GM20000 (cell line): ENCODE data around the gene TOMM7.
"Not testable (repeated sequence)": the region's sequence is repeated elsewhere in the genome, so short reads cannot be mapped to it uniquely, and the experiment has no call there.

Source experiments
- DNase-seq: peaks from one replicate; pipeline ENCODE4 v3.0.0; 2012; ENCODE audit warnings: low spot score
- TF ChIP-seq, protein P1 (sequence below): IDR thresholded peaks from 2 replicates; pipeline ENCODE4 v1.5.1; 2012; ENCODE audit warnings: mild to moderate bottlenecking, control low read depth; ENCODE audit errors: extremely low read depth, missing control alignments

The TOMM7 gene

DNA sequence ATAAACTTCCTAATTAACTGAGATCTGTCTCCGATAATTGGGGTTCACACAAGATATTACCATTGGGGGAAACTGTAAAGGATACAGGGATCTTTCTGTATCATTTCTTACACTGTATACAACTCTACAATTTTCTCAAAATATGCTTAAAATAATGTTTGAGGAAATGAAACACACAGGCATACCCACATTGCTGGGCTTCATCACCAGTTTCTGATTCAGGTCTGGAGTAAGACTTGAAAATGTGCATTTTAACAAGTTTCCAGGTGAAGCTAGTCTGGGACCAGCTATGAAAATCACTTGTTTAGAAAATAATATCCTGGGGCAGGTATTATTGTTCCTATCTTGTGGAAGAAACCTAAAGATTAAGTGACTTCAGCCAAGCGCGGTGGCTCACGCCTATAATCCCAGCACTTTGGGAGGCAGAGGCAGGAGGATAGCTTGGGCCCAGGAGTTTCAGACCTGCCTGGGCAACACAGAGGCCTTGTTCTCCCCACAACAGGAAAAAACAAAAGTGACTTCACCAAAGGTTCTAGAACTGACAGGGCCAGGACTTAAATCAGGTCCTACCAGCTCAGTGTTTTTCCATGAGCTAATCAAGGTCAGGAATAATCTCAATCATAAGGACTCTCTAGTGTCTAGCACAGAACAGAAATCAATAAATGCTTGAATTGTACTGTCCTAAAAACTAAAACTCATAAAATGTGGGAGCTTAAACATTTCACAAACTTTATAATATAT, 12.6 kb downstream of the TOMM7 start:
- TF ChIP-seq, protein P1, sequence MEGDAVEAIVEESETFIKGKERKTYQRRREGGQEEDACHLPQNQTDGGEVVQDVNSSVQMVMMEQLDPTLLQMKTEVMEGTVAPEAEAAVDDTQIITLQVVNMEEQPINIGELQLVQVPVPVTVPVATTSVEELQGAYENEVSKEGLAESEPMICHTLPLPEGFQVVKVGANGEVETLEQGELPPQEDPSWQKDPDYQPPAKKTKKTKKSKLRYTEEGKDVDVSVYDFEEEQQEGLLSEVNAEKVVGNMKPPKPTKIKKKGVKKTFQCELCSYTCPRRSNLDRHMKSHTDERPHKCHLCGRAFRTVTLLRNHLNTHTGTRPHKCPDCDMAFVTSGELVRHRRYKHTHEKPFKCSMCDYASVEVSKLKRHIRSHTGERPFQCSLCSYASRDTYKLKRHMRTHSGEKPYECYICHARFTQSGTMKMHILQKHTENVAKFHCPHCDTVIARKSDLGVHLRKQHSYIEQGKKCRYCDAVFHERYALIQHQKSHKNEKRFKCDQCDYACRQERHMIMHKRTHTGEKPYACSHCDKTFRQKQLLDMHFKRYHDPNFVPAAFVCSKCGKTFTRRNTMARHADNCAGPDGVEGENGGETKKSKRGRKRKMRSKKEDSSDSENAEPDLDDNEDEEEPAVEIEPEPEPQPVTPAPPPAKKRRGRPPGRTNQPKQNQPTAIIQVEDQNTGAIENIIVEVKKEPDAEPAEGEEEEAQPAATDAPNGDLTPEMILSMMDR: no peak
- no peak for DNase-seq

DNA sequence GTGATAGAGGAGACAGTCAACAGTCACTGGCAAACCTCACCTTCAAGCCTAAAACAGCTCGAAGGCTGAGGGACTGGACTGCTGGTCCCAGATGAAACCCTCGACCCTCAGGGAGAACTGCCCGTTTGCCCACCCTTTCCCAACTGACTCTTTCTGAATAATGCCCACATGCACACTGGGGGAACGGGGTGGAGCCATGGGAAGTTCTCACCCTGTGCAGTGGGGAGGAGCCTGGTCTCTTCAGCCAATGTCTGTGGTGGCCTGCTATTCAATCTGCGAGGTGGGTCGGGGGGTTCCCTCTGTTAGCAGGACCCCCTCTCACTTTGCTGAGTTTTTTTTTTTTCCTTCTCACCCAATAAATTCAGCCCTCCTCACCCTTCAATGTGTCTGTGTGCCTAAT, 14.5 kb downstream of the TOMM7 start:
- TF ChIP-seq, protein P1: no peak
- DNase-seq: no peak

GRCh38 chr7:22806752-22807151, 15.9 kb downstream of the TOMM7 start:
- no peak for DNase-seq
- TF ChIP-seq, protein P1: no peak

DNA sequence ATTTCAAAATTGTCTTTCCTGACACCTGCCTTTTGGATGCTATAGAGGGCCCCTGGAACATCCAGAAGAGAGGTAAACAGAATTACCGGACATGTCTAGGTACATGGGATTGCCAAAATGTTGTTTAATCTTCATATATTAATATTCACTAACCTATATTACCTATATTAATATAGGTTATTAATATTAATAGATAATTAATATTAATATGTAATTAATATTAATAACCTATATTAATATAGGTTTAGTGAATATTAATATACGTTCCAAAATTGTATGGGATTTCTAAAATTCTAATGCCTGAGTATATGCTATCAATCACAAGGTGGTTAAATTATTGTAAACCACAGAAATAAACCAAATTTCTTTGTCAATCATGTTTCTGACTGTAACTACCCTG, 17.4 kb downstream of the TOMM7 start:
- no peak for DNase-seq
- TF ChIP-seq, protein P1: no peak

DNA sequence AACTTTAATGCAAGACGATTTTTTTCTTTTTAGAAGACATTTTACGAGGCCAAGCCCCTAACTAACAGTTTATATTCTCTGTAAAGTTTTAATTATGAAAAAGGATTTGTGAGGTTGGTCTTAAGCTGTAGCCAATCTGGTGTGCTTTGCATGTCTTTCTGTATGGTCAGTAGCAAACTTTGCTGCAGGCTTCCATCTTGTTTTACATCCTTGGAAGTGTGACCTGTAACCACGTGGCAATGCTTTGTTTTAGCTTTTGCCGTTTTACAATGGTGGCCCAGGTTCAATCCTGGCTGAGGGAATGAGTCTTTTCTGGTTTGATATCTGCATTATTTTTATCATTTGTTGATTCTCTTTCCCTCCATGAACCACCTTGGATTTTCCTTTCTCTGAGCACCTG, 19.8 kb downstream of the TOMM7 start:
- DNase-seq: not testable (repeated sequence)

DNA sequence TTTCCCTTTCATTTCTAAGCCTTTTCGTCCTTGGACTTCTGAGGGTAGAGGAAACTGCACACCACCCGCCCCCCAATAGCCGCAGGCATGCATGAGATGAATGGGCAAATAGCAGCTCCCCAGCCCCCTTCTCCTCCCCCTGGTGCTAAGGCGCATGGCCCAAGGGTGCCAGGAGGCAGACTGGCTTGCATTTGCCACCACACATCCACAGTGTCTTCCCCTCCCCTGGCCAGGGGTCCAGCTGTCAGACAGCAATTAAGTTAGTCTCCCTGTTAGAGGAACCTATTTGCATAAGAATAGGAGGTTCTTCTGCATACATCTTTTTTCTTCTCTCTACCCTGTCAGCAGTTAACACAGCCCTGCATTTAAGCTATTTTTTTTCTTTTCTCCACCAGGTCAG, 20.2 kb downstream of the TOMM7 start:
- DNase-seq: no peak
- TF ChIP-seq, protein P1: no peak

GRCh38 chr7:22801912-22802311, 20.7 kb downstream of the TOMM7 start:
- no peak for DNase-seq
- TF ChIP-seq, protein P1: no peak

- DNase-seq: no peak
- TF ChIP-seq, protein P1: no peak
Observed at GRCh38 chr7:22799633-22800032, 23.0 kb downstream of the TOMM7 start.
